ENCODE data around the gene DAB2IP.

DNA sequence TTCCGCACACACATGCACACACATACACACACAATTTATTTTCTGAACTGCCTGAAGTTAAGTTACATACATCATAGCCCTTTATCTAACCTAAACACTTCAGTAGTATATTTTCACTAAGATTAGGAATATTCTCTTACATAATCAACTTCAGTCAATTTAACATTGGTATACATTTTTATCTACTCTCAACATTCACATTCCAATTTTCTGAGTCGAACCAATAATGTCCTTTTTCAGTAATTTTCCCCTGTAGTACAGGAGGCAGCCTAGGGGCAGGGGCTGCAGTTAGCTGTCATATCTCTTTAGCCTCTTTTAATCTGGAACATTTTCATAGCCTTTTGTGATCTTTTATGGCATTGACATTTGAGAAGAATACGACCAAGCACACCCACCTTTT is 150.1 kb downstream of the DAB2IP start:
- no peak for TF ChIP-seq CTCF (IDR thresholded peaks at IDR 0.05)
- TF ChIP-seq EP300 (IDR thresholded peaks at IDR 0.05): no peak

All from tibial nerve (tissue), 4 donors.